ENCODE data around the gene IGF2BP2. TPM values are rescaled to one million over a fixed set of nuclear protein-coding genes. Genes with fewer than 3 reads are reported as not detected.

IGF2BP2 gene
- total RNA-seq, 4 donors from 2014 or later = 5.1 to 29.8 (median 9.3) TPM

- TF ChIP-seq POLR2A (IDR thresholded peaks at IDR 0.05) = no peak
- TF ChIP-seq, protein P1, sequence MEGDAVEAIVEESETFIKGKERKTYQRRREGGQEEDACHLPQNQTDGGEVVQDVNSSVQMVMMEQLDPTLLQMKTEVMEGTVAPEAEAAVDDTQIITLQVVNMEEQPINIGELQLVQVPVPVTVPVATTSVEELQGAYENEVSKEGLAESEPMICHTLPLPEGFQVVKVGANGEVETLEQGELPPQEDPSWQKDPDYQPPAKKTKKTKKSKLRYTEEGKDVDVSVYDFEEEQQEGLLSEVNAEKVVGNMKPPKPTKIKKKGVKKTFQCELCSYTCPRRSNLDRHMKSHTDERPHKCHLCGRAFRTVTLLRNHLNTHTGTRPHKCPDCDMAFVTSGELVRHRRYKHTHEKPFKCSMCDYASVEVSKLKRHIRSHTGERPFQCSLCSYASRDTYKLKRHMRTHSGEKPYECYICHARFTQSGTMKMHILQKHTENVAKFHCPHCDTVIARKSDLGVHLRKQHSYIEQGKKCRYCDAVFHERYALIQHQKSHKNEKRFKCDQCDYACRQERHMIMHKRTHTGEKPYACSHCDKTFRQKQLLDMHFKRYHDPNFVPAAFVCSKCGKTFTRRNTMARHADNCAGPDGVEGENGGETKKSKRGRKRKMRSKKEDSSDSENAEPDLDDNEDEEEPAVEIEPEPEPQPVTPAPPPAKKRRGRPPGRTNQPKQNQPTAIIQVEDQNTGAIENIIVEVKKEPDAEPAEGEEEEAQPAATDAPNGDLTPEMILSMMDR (IDR thresholded peaks at IDR 0.05) = no peak
- 67 to 80% methylated on average over 9 of the region's 9 CpGs for WGBS, 2 donors
- intact Hi-C loops (cut with DNase I; ENCODE audit: low total_unique reads) = no loop called here
- no peak overlapping the region for H3K4me3 ChIP-seq (ENCODE audit: low read depth, poor library complexity, severe bottlenecking)
- no peak for DNase-seq (ENCODE audit: low spot score in 2 of 2)
These were observed 97.0 kb downstream of the IGF2BP2 start for GRCh38 chr3:185727873-185728272.

DNA sequence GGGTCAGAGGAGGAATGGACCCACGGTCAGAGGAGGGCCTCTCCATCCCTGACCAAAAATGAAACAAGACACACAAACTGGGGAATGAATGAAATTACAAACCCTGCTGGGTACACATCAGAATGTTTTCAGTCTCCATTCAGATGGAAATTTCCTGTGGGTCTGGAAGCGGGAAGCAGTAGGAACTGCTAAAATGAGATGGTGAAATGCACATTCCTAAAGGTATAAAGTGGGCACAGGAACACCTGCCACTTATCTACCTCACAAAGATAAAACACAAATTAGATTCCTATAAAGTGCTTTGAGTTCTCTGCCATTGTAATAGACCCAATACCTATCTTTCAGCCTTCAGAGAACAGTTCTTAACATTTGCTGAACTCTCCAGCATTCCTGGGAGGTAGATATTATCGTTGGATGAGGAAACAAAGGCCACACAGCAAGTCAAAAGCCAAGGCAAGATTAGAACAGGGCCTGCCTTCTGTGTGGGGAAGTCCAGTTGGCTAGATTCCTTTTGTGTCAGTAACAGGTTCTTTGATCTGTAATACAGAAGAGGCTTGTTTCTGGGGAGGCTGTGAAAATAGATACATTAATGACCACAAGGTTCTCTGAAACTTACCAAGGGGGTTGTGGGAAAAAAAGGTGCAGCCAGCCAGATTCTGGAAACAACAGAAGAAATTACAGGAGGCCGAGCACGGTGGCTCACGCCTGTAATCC is 98.4 kb downstream of the IGF2BP2 start:
- TF ChIP-seq POLR2A (IDR thresholded peaks at IDR 0.05) = no peak
- TF ChIP-seq, protein P1 (IDR thresholded peaks at IDR 0.05) = no peak
- H3K4me3 ChIP-seq (ENCODE audit: low read depth, poor library complexity, severe bottlenecking) = no peak overlapping the region
- 87 to 89% methylated on average over 6 of the region's 6 CpGs for WGBS, 2 donors
- intact Hi-C loops (cut with DNase I; ENCODE audit: low total_unique reads) = no loop called here
- DNase-seq (ENCODE audit: low spot score in 2 of 2) = no peak

DNA sequence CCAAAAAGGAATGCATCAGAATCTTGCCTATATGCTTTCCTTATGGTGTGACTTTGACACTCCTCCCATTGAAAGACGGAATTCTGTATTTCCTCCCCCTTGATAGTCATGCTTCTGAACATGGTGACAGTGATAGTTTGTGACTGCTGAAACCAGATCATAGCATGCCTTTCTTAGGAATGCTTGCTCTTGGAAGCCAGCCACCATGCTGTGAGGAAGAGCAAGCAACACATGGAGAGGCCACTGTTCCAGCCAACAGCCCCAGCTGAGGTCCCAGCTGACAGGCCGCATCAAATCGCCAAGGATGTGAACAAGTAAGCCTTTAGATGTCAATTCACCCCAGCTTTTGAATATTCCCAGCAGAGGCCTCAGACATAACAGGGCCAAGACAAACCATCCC is 100.1 kb downstream of the IGF2BP2 start:
- TF ChIP-seq, protein P1 (IDR thresholded peaks at IDR 0.05) = no peak
- TF ChIP-seq POLR2A (IDR thresholded peaks at IDR 0.05) = no peak

DNA sequence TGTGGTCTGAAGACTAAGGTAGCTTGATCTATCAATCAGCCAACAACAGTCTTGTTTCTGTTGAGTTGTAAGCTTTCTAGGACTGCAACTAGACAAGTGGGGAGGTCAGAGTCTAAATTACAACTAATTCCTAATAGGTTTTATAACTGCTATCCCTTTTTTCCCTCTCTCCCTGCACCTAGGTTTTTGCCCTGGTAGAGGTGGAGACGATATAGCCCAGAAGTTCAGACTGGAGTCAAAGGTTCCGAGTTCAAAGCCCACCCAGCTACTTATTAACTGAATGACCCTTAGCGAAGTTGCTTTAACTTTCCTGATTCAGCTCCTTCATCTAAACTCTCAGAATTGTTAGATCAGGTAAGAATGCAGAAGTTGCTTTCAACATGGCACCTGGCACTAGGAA is 100.6 kb downstream of the IGF2BP2 start:
- no peak for DNase-seq (ENCODE audit: low spot score in 2 of 2)
- intact Hi-C loops (cut with DNase I; ENCODE audit: low total_unique reads) = no loop called here
- H3K4me3 ChIP-seq (ENCODE audit: low read depth, poor library complexity, severe bottlenecking) = no peak overlapping the region
- no peak for TF ChIP-seq POLR2A (IDR thresholded peaks at IDR 0.05)
- TF ChIP-seq, protein P1 (IDR thresholded peaks at IDR 0.05) = no peak
- WGBS, 2 donors = 93 to 97% methylated on average over 3 of the region's 3 CpGs

More for the DNA sequence above, 100.1 kb downstream of the IGF2BP2 start:
- DNase-seq (ENCODE audit: low spot score in 2 of 2) = no peak
- no peak overlapping the region for H3K4me3 ChIP-seq (ENCODE audit: low read depth, poor library complexity, severe bottlenecking)
- whole genome bisulfite sequencing, 2 donors = 58 to 81% methylated on average over 3 of the region's 3 CpGs
- intact Hi-C loops (cut with DNase I; ENCODE audit: low total_unique reads) = no loop called here

DNA sequence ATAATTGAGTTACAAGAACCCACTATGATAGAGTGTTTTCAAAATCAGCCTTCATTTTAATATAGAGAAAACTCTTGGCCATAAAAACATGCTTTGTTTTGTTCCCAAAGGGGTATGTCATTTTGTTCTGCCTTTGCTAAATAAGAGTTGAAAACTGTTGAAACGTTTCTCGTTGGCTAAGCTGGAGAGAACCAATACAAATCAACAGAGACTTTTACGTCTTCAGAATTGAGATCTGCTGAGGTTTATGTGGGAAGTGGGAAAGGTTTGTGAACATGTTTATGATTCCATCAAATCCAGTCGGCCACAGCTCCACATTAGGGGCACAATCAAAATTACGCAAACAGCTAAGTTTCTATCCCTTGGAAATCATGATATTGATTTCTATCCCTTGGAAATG is 102.0 kb downstream of the IGF2BP2 start:
- DNase-seq (ENCODE audit: low spot score in 2 of 2) = no peak
- intact Hi-C loops (cut with DNase I; ENCODE audit: low total_unique reads) = no loop called here
- 74 to 75% methylated on average over 5 of the region's 5 CpGs for WGBS, 2 donors
- TF ChIP-seq POLR2A (IDR thresholded peaks at IDR 0.05) = no peak
- TF ChIP-seq, protein P1 (IDR thresholded peaks at IDR 0.05) = no peak
- H3K4me3 ChIP-seq (ENCODE audit: low read depth, poor library complexity, severe bottlenecking) = no peak overlapping the region

- TF ChIP-seq, protein P1 (IDR thresholded peaks at IDR 0.05) = no peak
- TF ChIP-seq POLR2A (IDR thresholded peaks at IDR 0.05) = no peak
- H3K4me3 ChIP-seq (ENCODE audit: low read depth, poor library complexity, severe bottlenecking) = no peak overlapping the region
- DNase-seq (ENCODE audit: low spot score in 2 of 2) = no peak
- 65 to 78% methylated on average over 3 of the region's 3 CpGs for WGBS, 2 donors
- intact Hi-C loops (cut with DNase I; ENCODE audit: low total_unique reads) = no loop called here
These were observed 102.9 kb downstream of the IGF2BP2 start for GRCh38 chr3:185721970-185722369.

Measured in lower leg skin (tissue), 4 donors.